HG02678 (cell line): ENCODE results near the gene YJEFN3.

Experiments
- ATAC-seq: cut with Tn5 transposase; IDR thresholded peaks from one replicate; pipeline ENCODE4 v1.9.1; 2021; ENCODE audit warnings: mild to moderate bottlenecking, moderate library complexity; ENCODE audit not compliant: unreplicated experiment

Gene YJEFN3

GRCh38 chr19:19575411-19575810 is 46.7 kb downstream of the YJEFN3 start:
- no peak for ATAC-seq

- ATAC-seq = no peak
These were observed 49.5 kb downstream of the YJEFN3 start for GRCh38 chr19:19578252-19578651.

- no peak for ATAC-seq
These were observed 51.0 kb downstream of the YJEFN3 start for GRCh38 chr19:19579533-19580361.

GRCh38 chr19:19580418-19580817 is 51.7 kb downstream of the YJEFN3 start:
- no peak for ATAC-seq

- no peak for ATAC-seq
These were observed 52.7 kb downstream of the YJEFN3 start for GRCh38 chr19:19581391-19581790.

- ATAC-seq = no peak
These were observed 53.8 kb downstream of the YJEFN3 start for GRCh38 chr19:19582471-19582870.

GRCh38 chr19:19584356-19584755 is 55.6 kb downstream of the YJEFN3 start:
- ATAC-seq = no peak
